ENCODE data around the gene CHTOP. TPM values are rescaled to one million over a fixed set of nuclear protein-coding genes. Genes with fewer than 3 reads are reported as not detected.
A peak's percentile ranks its signal among the peaks of the same experiment; 100 is the strongest.

CHTOP gene
- total and polyA plus RNA-seq, 8 donors, result 54.5 to 125 (median 113) TPM

DNA sequence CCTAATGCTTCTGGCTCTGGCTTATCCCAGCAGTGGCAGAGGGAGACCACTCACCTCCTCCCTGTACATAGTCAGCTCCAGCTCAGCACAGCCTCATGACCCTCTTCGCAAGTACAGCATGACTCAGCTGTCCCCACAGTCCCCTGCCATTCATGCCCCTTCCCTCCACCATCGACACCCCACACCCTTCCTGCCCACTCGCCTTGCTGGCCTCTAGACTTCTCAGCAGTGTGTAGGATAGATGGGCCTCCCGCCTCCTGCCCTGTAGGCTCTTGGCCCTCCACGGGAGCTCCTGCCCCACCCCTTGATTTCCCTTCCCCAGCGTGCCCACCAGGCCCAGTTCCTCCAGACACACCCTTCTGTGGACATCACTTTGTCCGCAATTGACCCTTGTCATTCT, 54.4 kb downstream of the CHTOP start:
- Histone ChIP-seq H3K4me3 (no peak overlapping the region), H3K36me3 (peaks cover 0 to 50% of the 10 kb centered on the region in 2 donors), H3K27me3 (no peaks in the 10 kb centered on the region), H3K27ac (no peak overlapping the region), H3K4me1 (no peaks in the 10 kb centered on the region), H3K9me3 (no peaks in the 10 kb centered on the region)
- ATAC-seq (no peak), DNase-seq (peak in 1 of 4 donors; percentile 47)
- intact Hi-C loops (cut with DNase I), result no loop called here
- TF ChIP-seq, protein P1, sequence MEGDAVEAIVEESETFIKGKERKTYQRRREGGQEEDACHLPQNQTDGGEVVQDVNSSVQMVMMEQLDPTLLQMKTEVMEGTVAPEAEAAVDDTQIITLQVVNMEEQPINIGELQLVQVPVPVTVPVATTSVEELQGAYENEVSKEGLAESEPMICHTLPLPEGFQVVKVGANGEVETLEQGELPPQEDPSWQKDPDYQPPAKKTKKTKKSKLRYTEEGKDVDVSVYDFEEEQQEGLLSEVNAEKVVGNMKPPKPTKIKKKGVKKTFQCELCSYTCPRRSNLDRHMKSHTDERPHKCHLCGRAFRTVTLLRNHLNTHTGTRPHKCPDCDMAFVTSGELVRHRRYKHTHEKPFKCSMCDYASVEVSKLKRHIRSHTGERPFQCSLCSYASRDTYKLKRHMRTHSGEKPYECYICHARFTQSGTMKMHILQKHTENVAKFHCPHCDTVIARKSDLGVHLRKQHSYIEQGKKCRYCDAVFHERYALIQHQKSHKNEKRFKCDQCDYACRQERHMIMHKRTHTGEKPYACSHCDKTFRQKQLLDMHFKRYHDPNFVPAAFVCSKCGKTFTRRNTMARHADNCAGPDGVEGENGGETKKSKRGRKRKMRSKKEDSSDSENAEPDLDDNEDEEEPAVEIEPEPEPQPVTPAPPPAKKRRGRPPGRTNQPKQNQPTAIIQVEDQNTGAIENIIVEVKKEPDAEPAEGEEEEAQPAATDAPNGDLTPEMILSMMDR (IDR thresholded peaks at IDR 0.05), result no peak

DNA sequence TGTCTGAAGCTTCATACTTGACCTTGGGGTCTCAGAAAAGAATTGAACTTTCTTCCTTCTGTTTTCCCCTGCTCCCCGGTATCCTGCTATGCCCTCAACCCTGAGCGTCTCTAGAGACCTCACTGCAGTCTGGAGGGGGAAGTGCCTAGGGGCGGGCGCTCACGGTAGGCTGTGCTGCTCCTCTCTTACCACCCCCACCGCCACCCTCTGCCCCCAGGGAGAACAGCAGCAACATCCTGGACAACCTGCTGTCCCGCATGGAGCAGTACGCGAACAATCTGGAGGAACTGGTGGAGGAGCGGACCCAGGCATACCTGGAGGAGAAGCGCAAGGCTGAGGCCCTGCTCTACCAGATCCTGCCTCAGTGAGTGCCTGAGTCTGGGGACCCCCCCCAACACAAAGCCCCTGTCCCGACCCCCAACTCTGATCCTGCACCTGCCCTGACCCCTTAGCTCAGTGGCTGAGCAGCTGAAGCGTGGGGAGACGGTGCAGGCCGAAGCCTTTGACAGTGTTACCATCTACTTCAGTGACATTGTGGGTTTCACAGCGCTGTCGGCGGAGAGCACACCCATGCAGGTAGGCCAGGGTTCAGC, 55.0 kb downstream of the CHTOP start:
- Histone ChIP-seq H3K27me3 (no peaks in the 10 kb centered on the region), H3K9me3 (no peaks in the 10 kb centered on the region), H3K4me3 (no peak overlapping the region), H3K4me1 (no peaks in the 10 kb centered on the region), H3K36me3 (peaks cover 0 to 49% of the 10 kb centered on the region in 2 donors), H3K27ac (no peak overlapping the region)
- TF ChIP-seq, protein P1 (IDR thresholded peaks at IDR 0.05), result no peak
- ATAC-seq (no peak), DNase-seq (peak in 1 of 4 donors; percentile 43)
- intact Hi-C loops (cut with DNase I), result no loop called here

- H3K27me3 ChIP-seq, result no peaks in the 10 kb centered on the region
- H3K4me1 ChIP-seq, result peaks cover 13 to 15% of the 10 kb centered on the region in 2 donors
- no peak overlapping the region for H3K27ac ChIP-seq
- no peaks in the 10 kb centered on the region for H3K9me3 ChIP-seq
- DNase-seq (no peak), ATAC-seq (no peak)
- TF ChIP-seq, protein P1 (IDR thresholded peaks at IDR 0.05), result no peak
- no peak overlapping the region for H3K4me3 ChIP-seq
- intact Hi-C loops (cut with DNase I), result no loop called here
- peaks cover 0 to 18% of the 10 kb centered on the region in 2 donors for H3K36me3 ChIP-seq
Observed at GRCh38 chr1:153693466-153693865, 59.6 kb downstream of the CHTOP start.

Small RNA genes within 50 kb of the gene (microRNA-seq; reads per million reads assigned to microRNA genes)
- 0 reads per million in 2 donors for gene MIR8083

Other genes with a start within 250 kb of the CHTOP start
- gene S100A8, start 243.0 kb upstream of the CHTOP start, total RNA-seq, result 1,000 to 10,000 TPM in 1 of 2 donors, 10 to 100 TPM in 1; 97.7 to 1,365 TPM
- 10 to 100 TPM; 10.2 to 33.2 (median 19.9) TPM for gene S100A8, start 243.0 kb upstream of the CHTOP start, polyA plus RNA-seq (ENCODE audit: insufficient read length in 6 of 6)
- gene S100A7A, start 217.5 kb upstream of the CHTOP start, total RNA-seq, result not detected
- not detected for gene S100A7A, start 217.5 kb upstream of the CHTOP start, polyA plus RNA-seq (ENCODE audit: insufficient read length in 6 of 6)
- not detected for gene S100A7, start 173.4 kb upstream of the CHTOP start, total RNA-seq
- not detected for gene S100A7, start 173.4 kb upstream of the CHTOP start, polyA plus RNA-seq (ENCODE audit: insufficient read length in 6 of 6)
- 1,000 to 10,000 TPM; 1,672 to 1,797 TPM for gene S100A6, start 98.1 kb upstream of the CHTOP start, total RNA-seq
- gene S100A6, start 98.1 kb upstream of the CHTOP start, polyA plus RNA-seq (ENCODE audit: insufficient read length in 6 of 6), result 100 to 1,000 TPM; 156 to 248 (median 183) TPM
- gene S100A5, start 93.1 kb upstream of the CHTOP start, total RNA-seq, result under 1 TPM in 1 of 2 donors, not detected in 1; 0.42 TPM
- gene S100A5, start 93.1 kb upstream of the CHTOP start, polyA plus RNA-seq (ENCODE audit: insufficient read length in 6 of 6), result under 1 TPM in 3 of 6 donors, not detected in 3; 0.18 to 0.38 (median 0.34) TPM
- 1,000 to 10,000 TPM in 1 of 2 donors, 100 to 1,000 TPM in 1; 257 to 1,192 TPM for gene S100A4, start 88.3 kb upstream of the CHTOP start, total RNA-seq
- gene S100A4, start 88.3 kb upstream of the CHTOP start, polyA plus RNA-seq (ENCODE audit: insufficient read length in 6 of 6), result 10 to 100 TPM; 15.0 to 24.6 (median 21.9) TPM
- gene S100A3, start 84.8 kb upstream of the CHTOP start, total RNA-seq, result 1 to 10 TPM; 1.7 to 7.7 TPM
- gene S100A3, start 84.8 kb upstream of the CHTOP start, polyA plus RNA-seq (ENCODE audit: insufficient read length in 6 of 6), result under 1 TPM in 2 of 6 donors, not detected in 4; 0.20 to 0.58 TPM
- 10 to 100 TPM in 1 of 2 donors, 1 to 10 TPM in 1; 7.1 to 25.9 TPM for gene S100A2, start 68.2 kb upstream of the CHTOP start, total RNA-seq
- 1 to 10 TPM in 4 of 6 donors, under 1 TPM in 2; 0.51 to 1.3 (median 1.0) TPM for gene S100A2, start 68.2 kb upstream of the CHTOP start, polyA plus RNA-seq (ENCODE audit: insufficient read length in 6 of 6)
- gene S100A16, start 20.9 kb upstream of the CHTOP start, total RNA-seq, result 100 to 1,000 TPM; 118 to 145 TPM
- gene S100A16, start 20.9 kb upstream of the CHTOP start, polyA plus RNA-seq (ENCODE audit: insufficient read length in 6 of 6), result 100 to 1,000 TPM; 129 to 160 (median 145) TPM
- gene S100A14, start 17.7 kb upstream of the CHTOP start, total RNA-seq, result 100 to 1,000 TPM in 1 of 2 donors, 10 to 100 TPM in 1; 100.0 to 152 TPM
- gene S100A14, start 17.7 kb upstream of the CHTOP start, polyA plus RNA-seq (ENCODE audit: insufficient read length in 6 of 6), result 100 to 1,000 TPM in 5 of 6 donors, 10 to 100 TPM in 1; 94.9 to 179 (median 150) TPM
- 10 to 100 TPM; 75.1 to 80.0 TPM for gene S100A13, start 6.6 kb upstream of the CHTOP start, total RNA-seq
- gene S100A13, start 6.6 kb upstream of the CHTOP start, polyA plus RNA-seq (ENCODE audit: insufficient read length in 6 of 6), result 100 to 1,000 TPM in 3 of 6 donors, 10 to 100 TPM in 3; 79.6 to 110 (median 93.6) TPM
- 1 to 10 TPM in 1 of 2 donors, under 1 TPM in 1; 0.93 to 2.3 TPM for gene S100A1, start 5.6 kb upstream of the CHTOP start, total RNA-seq
- gene S100A1, start 5.6 kb upstream of the CHTOP start, polyA plus RNA-seq (ENCODE audit: insufficient read length in 6 of 6), result 1 to 10 TPM; 1.4 to 2.2 (median 1.8) TPM
- gene SNAPIN, start 24.6 kb downstream of the CHTOP start, total RNA-seq, result 10 to 100 TPM; 34.5 to 35.5 TPM
- gene SNAPIN, start 24.6 kb downstream of the CHTOP start, polyA plus RNA-seq (ENCODE audit: insufficient read length in 6 of 6), result 10 to 100 TPM; 36.9 to 44.1 (median 39.2) TPM
- 100 to 1,000 TPM; 104 to 117 TPM for gene ILF2, start 36.9 kb downstream of the CHTOP start, total RNA-seq
- 100 to 1,000 TPM; 239 to 295 (median 260) TPM for gene ILF2, start 36.9 kb downstream of the CHTOP start, polyA plus RNA-seq (ENCODE audit: insufficient read length in 6 of 6)
- 10 to 100 TPM; 26.9 to 45.2 TPM for gene NPR1, start 44.6 kb downstream of the CHTOP start, total RNA-seq
- gene NPR1, start 44.6 kb downstream of the CHTOP start, polyA plus RNA-seq (ENCODE audit: insufficient read length in 6 of 6), result 10 to 100 TPM; 14.3 to 23.1 (median 17.4) TPM
- 10 to 100 TPM; 50.5 to 57.5 TPM for gene INTS3, start 94.0 kb downstream of the CHTOP start, total RNA-seq
- 100 to 1,000 TPM in 5 of 6 donors, 10 to 100 TPM in 1; 90.4 to 131 (median 118) TPM for gene INTS3, start 94.0 kb downstream of the CHTOP start, polyA plus RNA-seq (ENCODE audit: insufficient read length in 6 of 6)
- 10 to 100 TPM; 56.5 to 68.6 TPM for gene SLC27A3, start 141.3 kb downstream of the CHTOP start, total RNA-seq
- 10 to 100 TPM; 32.4 to 50.3 (median 40.5) TPM for gene SLC27A3, start 141.3 kb downstream of the CHTOP start, polyA plus RNA-seq (ENCODE audit: insufficient read length in 6 of 6)

All from left lung (tissue), 10 donors.